Pulmonary artery endothelial cell (primary cell): Measurements from ENCODE around the gene FOXL3. TPM values are rescaled to one million over a fixed set of nuclear protein-coding genes. Genes with fewer than 3 reads are reported as not detected.

Experiments used
- DNase-seq: peaks from one replicate; pipeline ENCODE4 v3.0.0-alpha.2; 2011; ENCODE audit warnings: low read depth, low spot score
- total RNA-seq: library from RNA; depleted of rRNA; stranded (reverse); fragments of >200 nt; gene quantifications from 2 replicates; pipeline ENCODE4 v1.2.3, GENCODE V29; 2014

The FOXL3 gene
- total RNA-seq, 1 donor from 2014 or later: not detected

GRCh38 chr7:338295-339061, 48.5 kb downstream of the FOXL3 start:
- DNase-seq: no peak

- DNase-seq: no peak
These were observed 49.0 kb downstream of the FOXL3 start for GRCh38 chr7:339062-339342.

DNA sequence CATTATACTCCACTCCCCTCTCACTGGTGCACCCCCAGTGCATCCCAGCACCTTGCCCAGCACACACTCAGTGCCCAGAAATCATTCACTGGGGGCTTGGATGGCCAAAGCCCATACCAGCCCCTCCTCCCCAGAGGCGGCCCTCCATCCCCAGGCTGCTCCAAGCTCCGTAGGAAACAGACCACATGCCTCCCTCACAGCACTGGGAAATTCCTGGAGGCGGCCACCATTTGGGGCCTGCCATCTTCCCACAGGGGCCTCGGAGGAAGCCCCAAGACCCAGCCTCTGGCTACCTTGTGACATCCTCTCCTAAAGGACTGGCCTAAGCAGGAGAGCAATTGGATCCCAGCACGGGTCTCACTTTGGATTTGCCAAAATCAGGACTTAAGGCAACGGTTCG, 49.7 kb downstream of the FOXL3 start:
- no peak for DNase-seq

DNA sequence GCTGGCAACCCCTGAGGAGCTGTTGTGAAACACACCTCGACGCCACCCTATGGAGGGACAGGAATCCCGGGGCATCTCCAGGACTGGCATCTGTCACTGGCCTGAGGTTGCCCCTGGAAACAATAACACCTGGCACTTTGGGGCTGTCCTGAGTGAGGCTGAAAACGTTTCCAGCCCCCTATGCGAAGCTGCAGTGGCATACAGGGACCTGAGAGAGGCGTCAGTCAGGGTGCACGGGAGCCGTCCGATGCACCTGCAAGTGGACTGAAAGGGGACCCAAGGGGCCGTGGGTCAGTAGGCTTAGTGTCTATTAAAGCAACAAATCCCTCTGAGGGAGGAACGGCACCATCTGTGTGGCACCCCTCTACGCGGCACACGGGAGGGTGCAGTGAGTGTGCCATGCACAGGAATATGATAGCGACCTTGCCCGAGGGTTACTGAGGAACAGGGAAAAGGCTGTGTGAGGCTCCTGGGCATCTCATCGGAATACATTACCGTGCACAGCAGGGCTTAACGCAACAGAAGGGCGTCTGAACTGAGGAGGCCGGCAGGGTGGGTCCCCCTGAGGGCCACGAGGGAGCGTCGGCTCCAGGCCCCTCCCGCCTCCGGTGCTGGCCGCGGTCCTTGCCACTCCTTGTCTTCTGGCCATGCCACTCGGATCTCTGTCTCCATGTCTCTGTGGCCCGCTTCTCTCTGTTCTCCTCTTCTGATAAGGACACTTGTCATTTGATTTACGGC, 50.4 kb downstream of the FOXL3 start:
- DNase-seq: no peak

Other genes with a start within 250 kb of the FOXL3 start
- 11.6 and 13.3 TPM in 2 replicates for gene FAM20C, start 97.6 kb upstream of the FOXL3 start, total RNA-seq
- gene PDGFA, start 229.7 kb downstream of the FOXL3 start, total RNA-seq: 63.2 and 75.6 TPM in 2 replicates